Right renal cortex interstitium (tissue), 3 donors: Measurements from ENCODE around the gene ANKRD37. TPM values are rescaled to one million over a fixed set of nuclear protein-coding genes. Genes with fewer than 3 reads are reported as not detected.
"Not testable (repeated sequence)": the region's sequence is repeated elsewhere in the genome, so short reads cannot be mapped to it uniquely, and the experiment has no call there.

Source experiments
- DNase-seq, 3 donors: peaks; one replicate each; pipeline ENCODE4 v3.0.0-alpha.2; 2013; ENCODE audit warnings: low read depth in 3 of 3, low spot score in 2 of 3
- polyA plus RNA-seq, 3 donors: library from polyadenylated mRNA; unstranded; fragments of 120-200 nt; gene quantifications; one replicate each; pipeline ENCODE4 v1.2.1, GENCODE V29; 2013; ENCODE audit not compliant: insufficient read length in 3 of 3

The ANKRD37 gene, protein sequence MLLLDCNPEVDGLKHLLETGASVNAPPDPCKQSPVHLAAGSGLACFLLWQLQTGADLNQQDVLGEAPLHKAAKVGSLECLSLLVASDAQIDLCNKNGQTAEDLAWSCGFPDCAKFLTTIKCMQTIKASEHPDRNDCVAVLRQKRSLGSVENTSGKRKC
- polyA plus RNA-seq = 10 to 100 TPM in 2 of 3 donors, 1 to 10 TPM in 1; 9.6 to 11.7 (median 10.9) TPM

GRCh38 chr4:185396724-185397385 is at the start of gene ANKRD37:
TSS of gene ANKRD37 (plus strand) at chr4:185396841. CDS start at chr4:185396924, 83 bp downstream.
- DNase-seq = peak in 1 of 3 donors; percentile 57

- no peak for DNase-seq
Measured at GRCh38 chr4:185346975-185347601, 49.6 kb upstream of the ANKRD37 start.

- no peak for DNase-seq
Measured at GRCh38 chr4:185351691-185352090, 45.0 kb upstream of the ANKRD37 start.

- no peak for DNase-seq
Measured at GRCh38 chr4:185352202-185352601, 44.4 kb upstream of the ANKRD37 start.

- DNase-seq = no peak
Measured at GRCh38 chr4:185352741-185353140, 43.9 kb upstream of the ANKRD37 start.

DNA sequence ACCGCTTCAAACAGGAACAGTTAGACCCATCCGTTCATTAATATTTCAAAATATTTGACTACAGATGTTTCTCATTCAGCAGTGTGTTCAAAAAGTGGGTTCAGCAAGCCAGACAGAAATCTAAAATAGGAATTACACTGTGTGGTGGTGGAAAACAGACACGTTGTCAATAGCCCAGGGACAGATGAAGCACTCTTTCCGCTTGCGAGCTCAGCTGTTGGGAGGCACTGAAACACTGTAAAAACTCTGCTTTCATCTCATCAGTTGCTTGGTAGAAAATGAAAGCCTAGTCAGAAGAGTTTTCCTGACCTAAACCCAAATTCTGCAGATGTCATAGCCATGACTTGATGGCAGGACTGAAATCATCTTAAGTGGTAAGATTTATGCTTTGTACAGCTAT is 39.4 kb upstream of the ANKRD37 start:
- DNase-seq = no peak

GRCh38 chr4:185357733-185358440 is 38.8 kb upstream of the ANKRD37 start:
- DNase-seq = no peak

GRCh38 chr4:185358514-185358913 is 38.1 kb upstream of the ANKRD37 start:
- no peak for DNase-seq

DNA sequence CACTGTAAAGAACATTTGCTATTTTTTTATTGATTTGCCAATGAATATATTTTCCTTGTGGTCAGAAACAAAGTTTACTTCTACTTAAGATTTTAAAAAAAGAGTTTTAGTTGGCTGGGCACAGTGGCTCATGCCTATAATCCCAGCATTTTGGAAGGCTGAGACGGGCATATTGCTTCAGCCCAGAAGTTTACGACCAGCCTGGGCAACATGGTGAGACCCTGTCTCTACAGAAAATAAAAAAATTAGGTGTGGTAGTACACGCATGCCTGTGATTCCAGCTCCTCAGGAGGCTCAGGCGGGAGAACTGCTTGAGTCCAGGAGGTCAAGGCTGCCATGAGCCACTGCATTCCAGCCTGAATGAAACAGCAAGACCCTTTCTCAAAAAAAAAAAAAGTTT is 37.7 kb upstream of the ANKRD37 start:
- no peak for DNase-seq

DNA sequence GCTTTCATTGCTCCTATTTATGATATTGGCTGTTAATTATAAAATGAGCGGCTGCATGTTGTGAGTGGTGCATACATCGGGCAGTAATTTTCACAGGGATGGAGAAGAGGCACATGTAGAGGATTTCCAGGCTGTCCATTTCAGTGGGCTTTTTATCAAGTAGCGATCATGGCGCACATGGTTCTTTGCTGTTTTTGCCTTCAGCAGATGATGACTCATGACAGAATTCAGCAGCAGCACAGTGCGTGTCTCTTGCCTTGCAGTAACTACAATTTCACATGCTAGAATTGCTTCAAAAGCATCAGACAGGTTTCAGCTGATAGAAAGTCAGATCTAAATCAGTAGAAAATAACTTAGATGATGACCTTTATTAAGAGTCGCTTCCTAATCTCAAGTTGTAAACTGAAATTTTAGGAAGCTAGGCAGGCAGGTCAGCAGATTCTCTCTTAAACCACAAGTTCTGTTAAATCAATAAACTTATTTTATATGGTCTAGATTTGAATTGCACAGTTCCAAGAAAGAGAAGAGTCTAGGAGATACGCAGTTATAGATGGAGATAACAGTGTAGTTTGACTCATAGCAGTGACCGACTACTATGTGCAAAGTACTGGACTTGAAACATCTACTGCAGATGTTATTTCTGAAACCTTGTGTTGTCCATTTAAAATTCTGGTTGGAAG is 36.7 kb upstream of the ANKRD37 start:
- no peak for DNase-seq

DNA sequence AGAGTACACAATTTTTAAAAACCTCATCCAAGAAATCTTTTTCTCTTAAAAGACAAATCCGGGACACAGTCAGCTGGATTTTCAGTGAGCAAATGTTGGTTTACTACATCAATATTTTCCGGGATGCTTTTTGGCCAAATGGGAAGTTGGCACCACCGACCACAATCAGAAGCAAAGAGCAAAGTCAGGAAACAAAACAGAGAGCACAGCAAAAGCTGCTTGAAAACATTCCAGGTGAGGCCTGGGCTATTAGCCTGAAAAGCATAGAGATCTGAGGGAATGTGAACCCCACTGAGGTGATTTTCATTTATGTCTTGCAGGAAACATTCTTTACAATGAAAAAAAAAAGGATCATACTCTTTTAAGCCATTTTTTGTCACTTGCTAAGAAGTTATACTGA is 34.8 kb upstream of the ANKRD37 start:
- DNase-seq = no peak

DNA sequence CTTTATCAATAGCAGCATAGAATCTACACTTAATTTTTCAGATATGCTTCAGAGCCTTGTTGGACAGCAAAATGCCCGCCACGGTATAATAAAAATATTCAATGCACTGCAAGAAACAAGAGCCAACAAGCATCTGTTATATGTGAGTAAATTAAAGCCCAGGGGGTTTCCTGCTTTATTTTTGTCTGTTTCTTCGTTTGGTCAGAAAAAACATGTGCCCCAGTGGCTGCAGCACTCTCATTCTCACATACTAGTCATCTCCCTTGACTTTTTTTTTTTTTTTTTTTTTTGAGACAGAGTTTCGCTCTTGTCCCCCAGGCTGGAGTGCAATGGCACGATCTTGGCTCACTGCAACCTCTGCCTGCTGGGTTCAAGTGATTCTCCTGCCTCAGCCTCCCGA is 34.1 kb upstream of the ANKRD37 start:
- DNase-seq = not testable (repeated sequence)

GRCh38 chr4:185363251-185363650 is 33.4 kb upstream of the ANKRD37 start:
- DNase-seq = no peak

DNA sequence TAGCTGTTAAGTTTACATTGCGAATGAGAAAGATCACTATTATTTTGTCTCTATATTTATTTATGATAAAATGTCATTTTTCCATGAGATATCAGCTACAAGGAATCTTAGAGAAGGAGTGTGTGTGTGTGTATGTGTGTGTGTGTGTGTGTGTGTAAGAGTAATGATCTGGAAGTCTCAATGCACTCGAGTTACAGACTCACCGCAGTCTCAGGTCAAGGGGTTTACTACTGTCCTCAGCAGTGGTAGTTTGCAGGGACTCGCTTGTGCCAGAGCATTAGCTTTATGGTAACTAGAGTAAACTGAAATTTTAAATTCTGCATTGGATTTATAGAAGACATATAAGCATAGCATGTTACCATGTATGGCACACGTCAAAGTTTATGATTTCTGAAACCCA is 31.8 kb upstream of the ANKRD37 start:
- DNase-seq = peak in 1 of 3 donors; percentile 25

DNA sequence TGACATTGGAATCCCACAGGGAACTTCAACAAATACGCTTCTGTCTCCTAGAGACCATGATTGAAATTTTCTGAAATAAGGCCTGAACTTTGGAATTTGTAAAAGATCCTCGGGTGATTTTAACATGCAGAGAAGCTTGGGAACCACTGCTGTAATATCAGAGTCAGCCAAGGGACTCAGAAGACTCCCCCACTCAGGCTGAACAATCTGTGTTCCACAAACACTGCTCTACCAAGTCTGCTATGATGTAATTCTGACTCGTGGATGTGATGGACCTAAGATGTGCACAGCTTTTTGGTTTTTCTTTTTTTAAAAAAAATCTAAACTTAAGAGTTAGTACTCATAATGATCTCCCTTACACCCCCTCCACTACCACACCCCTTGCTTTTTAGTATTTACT is 26.9 kb upstream of the ANKRD37 start:
- DNase-seq = no peak

GRCh38 chr4:185370268-185370949 is 26.2 kb upstream of the ANKRD37 start:
- no peak for DNase-seq

DNA sequence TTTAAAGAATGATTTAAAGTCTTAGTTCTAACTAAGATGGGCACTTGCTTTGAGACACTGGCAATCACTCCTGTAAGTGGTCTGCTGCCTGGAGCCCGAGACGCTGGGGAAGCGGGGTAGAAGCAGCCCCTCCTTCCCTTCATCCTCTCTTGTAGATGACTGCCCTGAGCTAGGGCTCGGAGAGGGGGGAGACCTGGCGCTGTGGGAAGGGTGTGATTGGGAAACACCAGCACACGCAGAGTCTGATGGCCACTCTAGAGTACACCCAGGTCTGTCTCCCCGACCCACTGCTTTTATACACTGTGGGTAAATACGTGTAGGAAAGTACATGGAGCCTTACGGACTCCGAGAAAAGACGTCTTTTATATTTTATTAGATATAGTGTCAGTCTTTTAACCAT is 24.9 kb upstream of the ANKRD37 start:
- no peak for DNase-seq

DNA sequence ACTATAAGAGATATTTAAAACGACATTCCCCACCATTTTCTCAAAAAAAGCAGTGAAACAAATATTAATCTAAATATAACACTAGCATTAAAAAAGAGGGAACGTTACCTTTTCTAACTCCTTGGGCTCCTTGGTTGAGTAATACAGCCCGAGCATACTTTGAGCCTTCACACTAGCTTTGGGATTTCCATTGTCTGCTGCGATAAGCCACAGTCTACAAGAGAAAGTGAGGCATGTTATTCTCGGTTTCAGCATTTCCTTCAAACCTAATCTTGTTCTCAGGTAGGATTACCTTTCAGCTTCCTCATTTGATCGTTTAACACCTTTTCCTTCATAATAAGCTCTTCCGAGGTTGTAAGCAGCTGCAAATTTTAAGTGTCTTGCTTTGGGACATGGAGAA is 22.6 kb upstream of the ANKRD37 start:
- no peak for DNase-seq

- no peak for DNase-seq
Measured at GRCh38 chr4:185374573-185374972, 22.1 kb upstream of the ANKRD37 start.

GRCh38 chr4:185378264-185378663 is 18.4 kb upstream of the ANKRD37 start:
- no peak for DNase-seq
